ENCODE data around the gene NEK7.

- TF ChIP-seq CTCF (conservative IDR thresholded peaks at IDR 0.05; ENCODE audit: low read depth, low read length) (no peak), EZH2phosphoT487 (IDR thresholded peaks at IDR 0.05; ENCODE audit: borderline replicate concordance, low read length) (no peak)
Observed at GRCh38 chr1:198278943-198279342, 122.1 kb downstream of the NEK7 start.

All from PC-3 (cell line).